ENCODE measurements around the gene RTEL1.

- TF ChIP-seq, protein P1, sequence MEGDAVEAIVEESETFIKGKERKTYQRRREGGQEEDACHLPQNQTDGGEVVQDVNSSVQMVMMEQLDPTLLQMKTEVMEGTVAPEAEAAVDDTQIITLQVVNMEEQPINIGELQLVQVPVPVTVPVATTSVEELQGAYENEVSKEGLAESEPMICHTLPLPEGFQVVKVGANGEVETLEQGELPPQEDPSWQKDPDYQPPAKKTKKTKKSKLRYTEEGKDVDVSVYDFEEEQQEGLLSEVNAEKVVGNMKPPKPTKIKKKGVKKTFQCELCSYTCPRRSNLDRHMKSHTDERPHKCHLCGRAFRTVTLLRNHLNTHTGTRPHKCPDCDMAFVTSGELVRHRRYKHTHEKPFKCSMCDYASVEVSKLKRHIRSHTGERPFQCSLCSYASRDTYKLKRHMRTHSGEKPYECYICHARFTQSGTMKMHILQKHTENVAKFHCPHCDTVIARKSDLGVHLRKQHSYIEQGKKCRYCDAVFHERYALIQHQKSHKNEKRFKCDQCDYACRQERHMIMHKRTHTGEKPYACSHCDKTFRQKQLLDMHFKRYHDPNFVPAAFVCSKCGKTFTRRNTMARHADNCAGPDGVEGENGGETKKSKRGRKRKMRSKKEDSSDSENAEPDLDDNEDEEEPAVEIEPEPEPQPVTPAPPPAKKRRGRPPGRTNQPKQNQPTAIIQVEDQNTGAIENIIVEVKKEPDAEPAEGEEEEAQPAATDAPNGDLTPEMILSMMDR (IDR thresholded peaks at IDR 0.05), result no peak
- no peak for TF ChIP-seq POLR2A (IDR thresholded peaks at IDR 0.05)
Measured at GRCh38 chr20:63698739-63699465, 40.8 kb downstream of the RTEL1 start.

Measured in lower leg skin (tissue), 3 donors.